Astrocyte (in vitro differentiated cells and primary cell): ENCODE measurements around the gene COL5A2. TPM values are rescaled to one million over a fixed set of nuclear protein-coding genes. Genes with fewer than 3 reads are reported as not detected.

Source experiments
- DNase-seq: peaks from one replicate; pipeline ENCODE4 v3.0.0-alpha.2; 2010; ENCODE audit warnings: low read depth
- FAIRE-seq: peaks from 2 replicates; lab custom pipeline; 2011; peaks lifted over from hg19 to GRCh38; lab: Jason Lieb, UNC
- H2AFZ ChIP-seq: 2 replicates; pipeline ENCODE4 v1.6.0; 2012; ENCODE audit warnings: low read depth, low read length, inconsistent platforms
- H3K27ac ChIP-seq: 2 replicates; pipeline ENCODE4 v1.5.1; 2011; ENCODE audit warnings: low read depth, low read length, inconsistent platforms
- H3K27me3 ChIP-seq: 2 replicates; pipeline ENCODE4 v1.6.0; 2011; ENCODE audit warnings: low read length, inconsistent platforms; ENCODE audit not compliant: insufficient read depth
- H3K36me3 ChIP-seq: 2 replicates; pipeline ENCODE4 v1.5.1; 2011; ENCODE audit warnings: low read length, inconsistent platforms; ENCODE audit not compliant: insufficient read depth
- H3K4me1 ChIP-seq: 2 replicates; pipeline ENCODE4 v1.5.1; 2011; ENCODE audit warnings: low read length, inconsistent platforms; ENCODE audit not compliant: insufficient read depth
- H3K4me2 ChIP-seq: 2 replicates; pipeline ENCODE4 v1.6.0; 2012; ENCODE audit warnings: low read length, inconsistent platforms
- H3K4me3 ChIP-seq: 2 replicates; pipeline ENCODE4 v1.5.1; 2011; ENCODE audit warnings: low read depth, mild to moderate bottlenecking, low read length, inconsistent platforms; ENCODE audit not compliant: insufficient read depth
- H3K79me2 ChIP-seq: 2 replicates; pipeline ENCODE4 v1.6.0; 2012; ENCODE audit warnings: mild to moderate bottlenecking, low read length, inconsistent platforms; ENCODE audit not compliant: insufficient read depth
- H3K9ac ChIP-seq: 2 replicates; pipeline ENCODE4 v1.6.0; 2012; ENCODE audit warnings: mild to moderate bottlenecking, low read length, inconsistent platforms
- H3K9me3 ChIP-seq: 2 replicates; pipeline ENCODE4 v1.5.1; 2012; ENCODE audit warnings: low read depth, mild to moderate bottlenecking, low read length, inconsistent platforms; ENCODE audit not compliant: insufficient read depth
- H4K20me1 ChIP-seq: 2 replicates; pipeline ENCODE4 v1.6.0; 2012; ENCODE audit warnings: low read length, inconsistent platforms; ENCODE audit not compliant: insufficient read depth
- H3K27ac Mint-ChIP-seq: one replicate; pipeline ENCODE4 v1.8.0; 2021; ENCODE audit warnings: mild to moderate bottlenecking, mixed read lengths; ENCODE audit not compliant: unreplicated experiment
- H3K27me3 Mint-ChIP-seq: one replicate; pipeline ENCODE4 v1.8.0; 2021; ENCODE audit warnings: low read depth, mixed read lengths; ENCODE audit not compliant: unreplicated experiment
- H3K36me3 Mint-ChIP-seq: one replicate; pipeline ENCODE4 v1.8.0; 2021; ENCODE audit warnings: low read depth, mixed read lengths; ENCODE audit not compliant: unreplicated experiment
- H3K4me1 Mint-ChIP-seq: one replicate; pipeline ENCODE4 v1.8.0; 2021; ENCODE audit warnings: low read depth, mixed read lengths; ENCODE audit not compliant: unreplicated experiment
- H3K4me3 Mint-ChIP-seq: one replicate; pipeline ENCODE4 v1.8.0; 2021; ENCODE audit warnings: mild to moderate bottlenecking, moderate library complexity, mixed read lengths; ENCODE audit not compliant: unreplicated experiment
- H3K9me3 Mint-ChIP-seq: one replicate; pipeline ENCODE4 v1.8.0; 2021; ENCODE audit warnings: mild to moderate bottlenecking, mixed read lengths; ENCODE audit not compliant: unreplicated experiment
- EZH2 ChIP-seq: IDR thresholded peaks from 2 replicates; pipeline ENCODE4 v1.6.1; 2012; ENCODE audit warnings: mild to moderate bottlenecking, low read length, inconsistent platforms; ENCODE audit not compliant: insufficient read depth
- total RNA-seq: library from RNA; stranded (reverse); gene quantifications from 2 replicates; pipeline ENCODE4 v1.2.1, GENCODE V29; 2021
- TF ChIP-seq, protein P1 (sequence below): IDR thresholded peaks from 2 replicates; pipeline ENCODE4 v1.5.1; 2011; ENCODE audit warnings: low read depth, mild to moderate bottlenecking, inconsistent platforms, low read length, moderate library complexity; ENCODE audit not compliant: insufficient read depth

Gene COL5A2
- total RNA-seq, 1 donor from 2014 or later: 429 TPM

DNA sequence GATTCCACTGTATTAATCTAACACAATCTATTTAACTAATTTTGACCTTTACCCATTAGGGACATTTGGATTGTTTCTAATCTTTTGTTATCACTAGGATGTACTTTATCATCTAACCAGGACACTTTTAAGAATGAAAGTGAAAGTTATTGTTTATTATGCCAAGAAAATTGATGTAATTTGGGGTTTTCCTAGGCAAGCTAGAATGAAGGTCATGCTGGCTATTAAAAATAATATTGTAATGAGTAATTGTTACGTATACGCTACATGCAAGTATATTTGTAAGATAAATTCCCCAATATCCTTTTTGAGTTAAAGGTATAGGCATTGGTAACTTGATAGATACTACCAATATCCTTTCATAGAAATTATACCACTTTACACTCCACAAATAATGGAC lies 74.6 kb downstream of the COL5A2 start:
- Histone ChIP-seq H4K20me1 (no peaks in the 10 kb centered on the region), H2AFZ (no peak overlapping the region), H3K4me3 (no peak overlapping the region), H3K4me2 (peak overlapping the region; percentile 48), H3K27ac (peak overlapping the region; percentile 13), H3K79me2 (peaks cover 16% of the 10 kb centered on the region), H3K9ac (no peak overlapping the region), H3K36me3 (peaks cover 20% of the 10 kb centered on the region), H3K4me1 (peaks cover 4% of the 10 kb centered on the region), H3K27me3 (no peaks in the 10 kb centered on the region), H3K9me3 (no peaks in the 10 kb centered on the region)
- H3K4me3 Mint-ChIP-seq: no peak overlapping the region
- peaks cover 8% of the 10 kb centered on the region for H3K4me1 Mint-ChIP-seq
- no peak overlapping the region for H3K27ac Mint-ChIP-seq
- H3K27me3 Mint-ChIP-seq: no peaks in the 10 kb centered on the region
- no peak for TF ChIP-seq EZH2
- TF ChIP-seq, protein P1, sequence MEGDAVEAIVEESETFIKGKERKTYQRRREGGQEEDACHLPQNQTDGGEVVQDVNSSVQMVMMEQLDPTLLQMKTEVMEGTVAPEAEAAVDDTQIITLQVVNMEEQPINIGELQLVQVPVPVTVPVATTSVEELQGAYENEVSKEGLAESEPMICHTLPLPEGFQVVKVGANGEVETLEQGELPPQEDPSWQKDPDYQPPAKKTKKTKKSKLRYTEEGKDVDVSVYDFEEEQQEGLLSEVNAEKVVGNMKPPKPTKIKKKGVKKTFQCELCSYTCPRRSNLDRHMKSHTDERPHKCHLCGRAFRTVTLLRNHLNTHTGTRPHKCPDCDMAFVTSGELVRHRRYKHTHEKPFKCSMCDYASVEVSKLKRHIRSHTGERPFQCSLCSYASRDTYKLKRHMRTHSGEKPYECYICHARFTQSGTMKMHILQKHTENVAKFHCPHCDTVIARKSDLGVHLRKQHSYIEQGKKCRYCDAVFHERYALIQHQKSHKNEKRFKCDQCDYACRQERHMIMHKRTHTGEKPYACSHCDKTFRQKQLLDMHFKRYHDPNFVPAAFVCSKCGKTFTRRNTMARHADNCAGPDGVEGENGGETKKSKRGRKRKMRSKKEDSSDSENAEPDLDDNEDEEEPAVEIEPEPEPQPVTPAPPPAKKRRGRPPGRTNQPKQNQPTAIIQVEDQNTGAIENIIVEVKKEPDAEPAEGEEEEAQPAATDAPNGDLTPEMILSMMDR: no peak
- no peak for FAIRE-seq
- DNase-seq: peak; percentile 54
- no peaks in the 10 kb centered on the region for H3K9me3 Mint-ChIP-seq
- H3K36me3 Mint-ChIP-seq: peaks cover 1% of the 10 kb centered on the region

DNA sequence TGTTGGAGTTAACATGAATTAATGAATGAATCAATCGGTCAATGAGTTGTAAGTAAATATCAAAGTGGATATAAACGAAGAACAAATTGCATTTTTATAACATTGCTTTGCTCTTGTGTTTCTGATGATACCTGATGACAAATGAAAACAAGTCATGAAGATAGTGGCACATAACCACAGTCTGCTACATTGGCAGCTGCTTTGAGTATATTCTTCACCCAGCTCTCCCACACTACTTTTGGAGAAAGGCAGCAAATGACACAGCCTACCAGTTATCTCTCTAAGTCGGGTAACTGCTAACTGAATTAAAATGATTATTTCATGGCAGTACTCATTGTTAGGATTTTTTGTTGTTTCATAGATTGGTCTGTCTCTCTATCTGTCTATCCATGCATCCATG lies 76.8 kb downstream of the COL5A2 start:
- peaks cover 1% of the 10 kb centered on the region for H3K36me3 Mint-ChIP-seq
- H3K4me3 Mint-ChIP-seq: no peak overlapping the region
- Histone ChIP-seq H2AFZ (no peak overlapping the region), H3K27ac (no peak overlapping the region), H3K4me2 (no peak overlapping the region), H3K27me3 (no peaks in the 10 kb centered on the region), H3K9ac (no peak overlapping the region), H3K79me2 (peaks cover 10% of the 10 kb centered on the region), H4K20me1 (no peaks in the 10 kb centered on the region), H3K36me3 (peaks cover 15% of the 10 kb centered on the region), H3K4me3 (no peak overlapping the region), H3K9me3 (no peaks in the 10 kb centered on the region), H3K4me1 (peaks cover 1% of the 10 kb centered on the region)
- DNase-seq: no peak
- peaks cover 2% of the 10 kb centered on the region for H3K4me1 Mint-ChIP-seq
- H3K27ac Mint-ChIP-seq: no peak overlapping the region
- H3K9me3 Mint-ChIP-seq: no peaks in the 10 kb centered on the region
- no peak for TF ChIP-seq EZH2
- TF ChIP-seq, protein P1: no peak
- H3K27me3 Mint-ChIP-seq: no peaks in the 10 kb centered on the region
- peak; percentile 13 for FAIRE-seq

DNA sequence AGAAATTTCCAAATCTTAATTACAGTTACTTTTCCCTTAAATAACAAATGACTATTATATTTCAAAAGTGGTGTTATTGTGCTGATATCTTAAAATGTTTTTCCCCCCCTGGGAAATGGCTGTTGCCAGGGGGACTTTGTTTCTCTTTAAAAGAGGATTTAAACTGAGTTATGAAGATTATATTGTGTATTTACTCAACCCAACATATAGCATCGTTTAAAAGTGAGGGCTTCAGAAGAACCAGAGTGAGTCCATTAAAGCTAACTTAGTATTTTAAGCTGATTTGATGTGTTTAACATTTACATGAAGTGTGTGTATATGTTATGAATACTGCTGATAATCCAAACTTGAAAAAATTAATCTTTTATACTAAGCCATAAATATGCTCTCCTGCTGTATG lies 81.6 kb downstream of the COL5A2 start:
- no peak for DNase-seq
- no peak overlapping the region for H3K9ac ChIP-seq
- peaks cover 20% of the 10 kb centered on the region for H3K36me3 ChIP-seq
- no peaks in the 10 kb centered on the region for H3K9me3 ChIP-seq
- H2AFZ ChIP-seq: no peak overlapping the region
- H4K20me1 ChIP-seq: no peaks in the 10 kb centered on the region
- Mint-ChIP-seq H3K9me3 (no peaks in the 10 kb centered on the region), H3K4me3 (no peak overlapping the region), H3K4me1 (peaks cover 28% of the 10 kb centered on the region), H3K27ac (peak overlapping the region; percentile 85), H3K27me3 (no peaks in the 10 kb centered on the region), H3K36me3 (peaks cover 1% of the 10 kb centered on the region)
- H3K4me3 ChIP-seq: no peak overlapping the region
- no peaks in the 10 kb centered on the region for H3K27me3 ChIP-seq
- TF ChIP-seq, protein P1: no peak
- no peak for TF ChIP-seq EZH2
- peaks cover 16% of the 10 kb centered on the region for H3K4me1 ChIP-seq
- H3K27ac ChIP-seq: peak overlapping the region; percentile 64
- no peak overlapping the region for H3K4me2 ChIP-seq
- no peak for FAIRE-seq
- peaks cover 14% of the 10 kb centered on the region for H3K79me2 ChIP-seq
